ENCODE results near the gene METTL16. TPM values are rescaled to one million over a fixed set of nuclear protein-coding genes. Genes with fewer than 3 reads are reported as not detected.

The METTL16 gene
- total and polyA plus RNA-seq, 2 donors (not counting 1 experiment from before 2014, with no cell fraction given): 19.2 to 56.5 TPM

- 89% methylated on average over 4 of the region's 5 CpGs for WGBS (ENCODE audit: insufficient coverage)
Observed at GRCh38 chr17:2369039-2369438, 142.6 kb downstream of the METTL16 start.

GRCh38 chr17:2368359-2368758 is 143.3 kb downstream of the METTL16 start:
- no peak overlapping the region for H3K27ac ChIP-seq (ENCODE audit: low read length in 2 of 2)
- TF ChIP-seq EZH2 (IDR thresholded peaks at IDR 0.05; ENCODE audit: borderline replicate concordance, insufficient read depth, low read depth, low read length, poor library complexity, severe bottlenecking) (no peak), CTCF (IDR thresholded peaks at IDR 0.05) (no peak)

More at GRCh38 chr17:2369039-2369438, 142.6 kb downstream of the METTL16 start:
- Histone ChIP-seq H3K27ac (ENCODE audit: low read length in 2 of 2) (no peak overlapping the region), H3K9ac (ENCODE audit: low read length) (no peak overlapping the region), H3K9me3 (ENCODE audit: control extremely low read depth in 1 of 3, control insufficient read depth in 2 of 3, insufficient read depth in 1 of 3, low read length in 2 of 3) (no peaks in the 10 kb centered on the region), H3K4me1 (ENCODE audit: control insufficient read depth in 2 of 2, insufficient read depth in 2 of 2, low read length in 2 of 2) (no peaks in the 10 kb centered on the region), H3K27me3 (replicated peaks in 1 of 4; ENCODE audit: control extremely low read depth in 1 of 4, control insufficient read depth in 3 of 4, insufficient read depth in 4 of 4, low read length in 3 of 4) (no peaks in the 10 kb centered on the region), H3K4me2 (replicated peaks; ENCODE audit: low read depth, low read length, poor library complexity, severe bottlenecking) (no peak overlapping the region), H3K79me2 (ENCODE audit: control insufficient read depth, insufficient read depth, low read length) (no peaks in the 10 kb centered on the region), H3K4me3 (ENCODE audit: control extremely low read depth in 1 of 5, extremely low read depth in 1 of 5, insufficient read depth in 1 of 5, low read depth in 2 of 5, low read length in 4 of 5) (no peak overlapping the region), H3K36me3 (replicated peaks in 1 of 2; ENCODE audit: control extremely low read depth in 1 of 2, control insufficient read depth in 1 of 2, extremely low read depth in 1 of 2, insufficient read depth in 2 of 2, low read length in 1 of 2) (peaks cover 0 to 8% of the 10 kb centered on the region in 2 experiments), H2AFZ (ENCODE audit: insufficient read depth, low read depth, low read length, poor library complexity, severe bottlenecking) (no peak overlapping the region), H4K20me1 (ENCODE audit: control insufficient read depth, insufficient read depth, low read length, poor library complexity, severe bottlenecking) (no peaks in the 10 kb centered on the region)
- H3K4me1 Mint-ChIP-seq: no peaks in the 10 kb centered on the region
- DNase-seq: no peak
- intact Hi-C loops (cut with micrococcal nuclease): no loop called here
- H3K27me3 Mint-ChIP-seq: no peaks in the 10 kb centered on the region
- no peak for ATAC-seq (ENCODE audit: low read depth)
- POLR2A ChIA-PET: no interaction called here
- H3K27ac Mint-ChIP-seq: no peak overlapping the region
- TF ChIP-seq EZH2 (IDR thresholded peaks at IDR 0.05; ENCODE audit: borderline replicate concordance, insufficient read depth, low read depth, low read length, poor library complexity, severe bottlenecking): no peak
- no peak overlapping the region for H3K4me3 Mint-ChIP-seq
- H3K9me3 Mint-ChIP-seq (ENCODE audit: insufficient read depth): no peaks in the 10 kb centered on the region
- CTCF ChIA-PET: interaction anchor here (2.7 kb wide), 1 partner anchor 47 kb away, joined by 11 read pairs; no protein-coding TSS in a partner anchor

More at GRCh38 chr17:2368359-2368758, 143.3 kb downstream of the METTL16 start:
- no peaks in the 10 kb centered on the region for H3K4me1 ChIP-seq (ENCODE audit: control insufficient read depth in 2 of 2, insufficient read depth in 2 of 2, low read length in 2 of 2)
- Mint-ChIP-seq H3K27ac (no peak overlapping the region), H3K4me3 (no peak overlapping the region), H3K4me1 (no peaks in the 10 kb centered on the region), H3K27me3 (no peaks in the 10 kb centered on the region), H3K9me3 (ENCODE audit: insufficient read depth) (no peaks in the 10 kb centered on the region)
- H3K79me2 ChIP-seq (ENCODE audit: control insufficient read depth, insufficient read depth, low read length): no peaks in the 10 kb centered on the region
- CTCF ChIA-PET: interaction anchor here (2.7 kb wide), 1 partner anchor 48 kb away, joined by 11 read pairs; no protein-coding TSS in a partner anchor
- H3K4me2 ChIP-seq (replicated peaks; ENCODE audit: low read depth, low read length, poor library complexity, severe bottlenecking): no peak overlapping the region
- intact Hi-C loops (cut with micrococcal nuclease): no loop called here
- H3K36me3 ChIP-seq (replicated peaks in 1 of 2; ENCODE audit: control extremely low read depth in 1 of 2, control insufficient read depth in 1 of 2, extremely low read depth in 1 of 2, insufficient read depth in 2 of 2, low read length in 1 of 2): peaks cover 0 to 9% of the 10 kb centered on the region in 2 experiments
- no peak overlapping the region for H3K9ac ChIP-seq (ENCODE audit: low read length)
- H2AFZ ChIP-seq (ENCODE audit: insufficient read depth, low read depth, low read length, poor library complexity, severe bottlenecking): no peak overlapping the region
- H4K20me1 ChIP-seq (ENCODE audit: control insufficient read depth, insufficient read depth, low read length, poor library complexity, severe bottlenecking): no peaks in the 10 kb centered on the region
- no peak overlapping the region for H3K4me3 ChIP-seq (ENCODE audit: control extremely low read depth in 1 of 5, extremely low read depth in 1 of 5, insufficient read depth in 1 of 5, low read depth in 2 of 5, low read length in 4 of 5)
- DNase-seq: no peak
- 96% methylated on average over 6 of the region's 8 CpGs for WGBS (ENCODE audit: insufficient coverage)
- POLR2A ChIA-PET: no interaction called here
- ATAC-seq (ENCODE audit: low read depth): no peak
- no peaks in the 10 kb centered on the region for H3K27me3 ChIP-seq (replicated peaks in 1 of 4; ENCODE audit: control extremely low read depth in 1 of 4, control insufficient read depth in 3 of 4, insufficient read depth in 4 of 4, low read length in 3 of 4)
- H3K9me3 ChIP-seq (ENCODE audit: control extremely low read depth in 1 of 3, control insufficient read depth in 2 of 3, insufficient read depth in 1 of 3, low read length in 2 of 3): no peaks in the 10 kb centered on the region

Measured in B cell (primary cell).